ENCODE results near the gene VPS13D. TPM values are rescaled to one million over a fixed set of nuclear protein-coding genes. Genes with fewer than 3 reads are reported as not detected.

Gene VPS13D
- total RNA-seq, 4 donors from 2014 or later = 77.5 to 142 (median 94.4) TPM

- TF ChIP-seq CTCF (IDR thresholded peaks at IDR 0.05; ENCODE audit: low read depth) = no peak
Measured at GRCh38 chr1:12344596-12345349, 114.9 kb downstream of the VPS13D start.

GRCh38 chr1:12345350-12346217, 115.8 kb downstream of the VPS13D start:
- TF ChIP-seq CTCF (IDR thresholded peaks at IDR 0.05; ENCODE audit: low read depth) = no peak

GRCh38 chr1:12346483-12347151, 116.8 kb downstream of the VPS13D start:
- TF ChIP-seq CTCF (IDR thresholded peaks at IDR 0.05; ENCODE audit: low read depth) = no peak

GRCh38 chr1:12348113-12348512, 118.3 kb downstream of the VPS13D start:
- TF ChIP-seq CTCF (IDR thresholded peaks at IDR 0.05; ENCODE audit: low read depth) = no peak

GRCh38 chr1:12353981-12354380, 124.2 kb downstream of the VPS13D start:
- no peak for TF ChIP-seq CTCF (IDR thresholded peaks at IDR 0.05; ENCODE audit: low read depth)

GRCh38 chr1:12356004-12356890, 126.4 kb downstream of the VPS13D start:
- TF ChIP-seq CTCF (IDR thresholded peaks at IDR 0.05; ENCODE audit: low read depth) = no peak

Measured in subcutaneous adipose tissue (tissue), 4 donors.